Endothelial cell of umbilical vein (primary cell): ENCODE data around the gene CAMSAP1. TPM values are rescaled to one million over a fixed set of nuclear protein-coding genes. Genes with fewer than 3 reads are reported as not detected.

Source experiments
- BruUV-seq: library from RNA; stranded (reverse); fragments of 400-500 nt; replicated peaks from 2 replicates; lab custom pipeline; 2021; lab: Mats Ljungman, UMichigan
- CTCF ChIA-PET: fragments of 300-600, 350-600 bp; sonication (Branson Sonifier 250); formaldehyde crosslinking; loops from one replicate; lab custom pipeline; 2021; ENCODE audit warnings: antibody characterized with exemption, inconsistent platforms; lab: Charles Lee
- POLR2A ChIA-PET: fragments of 300-600, 350-600 bp; sonication (Branson Sonifier 250); formaldehyde crosslinking; loops from one replicate; lab custom pipeline; 2021; ENCODE audit warnings: antibody characterized with exemption, inconsistent platforms; lab: Charles Lee
- DNase-seq: peaks from one replicate; pipeline ENCODE4 v3.0.0-alpha.2; 2011; ENCODE audit warnings: low read depth, low spot score
- FAIRE-seq: peaks from 2 replicates; lab custom pipeline; 2011; peaks lifted over from hg19 to GRCh38; lab: Jason Lieb, UNC
- H2AFZ ChIP-seq: 2 replicates; pipeline ENCODE4 v1.6.0; 2012; ENCODE audit warnings: low read depth, low read length, control low read depth, inconsistent platforms
- H3K27ac ChIP-seq: 2 replicates; pipeline ENCODE4 v1.5.1; 2011; ENCODE audit warnings: low read depth, mild to moderate bottlenecking, control low read depth, low read length, moderate library complexity; ENCODE audit not compliant: insufficient read depth
- H3K27me3 ChIP-seq, 2 experiments: 2 replicates each; pipeline versions ENCODE4 v1.6.0 to v1.6.1; 2011; ENCODE audit warnings: low read length in 2 of 2, mixed read lengths in 1 of 2; ENCODE audit not compliant: control insufficient read depth in 2 of 2, insufficient read depth in 2 of 2
- H3K36me3 ChIP-seq, 2 experiments: 2 replicates in 1 of 2; 3 replicates in 1 of 2; pipeline ENCODE4 v1.5.1; 2011; ENCODE audit warnings: low read length in 2 of 2, mild to moderate bottlenecking in 1 of 2, moderate library complexity in 1 of 2; ENCODE audit not compliant: control insufficient read depth in 2 of 2, insufficient read depth in 2 of 2; ENCODE audit errors: extremely low read depth in 1 of 2
- H3K4me1 ChIP-seq: 3 replicates; pipeline ENCODE4 v1.5.1; 2011; ENCODE audit warnings: mild to moderate bottlenecking, low read length; ENCODE audit not compliant: control insufficient read depth, insufficient read depth; ENCODE audit errors: extremely low read depth
- H3K4me2 ChIP-seq: 2 replicates; pipeline ENCODE4 v1.6.1; 2011; ENCODE audit warnings: low read length, control low read depth, mixed read lengths; ENCODE audit not compliant: insufficient read depth
- H3K4me3 ChIP-seq, 3 experiments: fragments of 200-600 bp in 1 of 3; sonication (generic), shearing (Covaris generic) in 1 of 3; replicated peaks in 1 of 3; 2 replicates each; pipeline ENCODE4 v1.5.1; 2011 to 2016; ENCODE audit warnings: control low read depth in 3 of 3, low read length in 3 of 3, mild to moderate bottlenecking in 2 of 3, inconsistent platforms in 1 of 3, low read depth in 1 of 3, moderate library complexity in 1 of 3; ENCODE audit not compliant: insufficient read depth in 1 of 3
- H3K79me2 ChIP-seq: 2 replicates; pipeline ENCODE4 v1.6.0; 2012; ENCODE audit warnings: low read length, inconsistent platforms; ENCODE audit not compliant: control insufficient read depth, insufficient read depth
- H3K9ac ChIP-seq: replicated peaks from 2 replicates; pipeline ENCODE3; 2011; ENCODE audit warnings: low read length, control low read depth; ENCODE audit not compliant: insufficient read depth; ENCODE audit errors: extremely low read depth
- H3K9me1 ChIP-seq: replicated peaks from 3 replicates; pipeline ENCODE4 v1.6.0; 2011; ENCODE audit warnings: mild to moderate bottlenecking, low read length; ENCODE audit not compliant: control insufficient read depth, insufficient read depth; ENCODE audit errors: extremely low read depth
- H3K9me3 ChIP-seq: replicated peaks from 2 replicates; pipeline ENCODE4 v1.5.1; 2012; ENCODE audit warnings: low read length, inconsistent platforms; ENCODE audit not compliant: control insufficient read depth, insufficient read depth
- H4K20me1 ChIP-seq: replicated peaks from 2 replicates; pipeline ENCODE3; 2011; ENCODE audit warnings: mild to moderate bottlenecking, low read length; ENCODE audit not compliant: control insufficient read depth, insufficient read depth; ENCODE audit errors: extremely low read depth
- EZH2 ChIP-seq: IDR thresholded peaks from 2 replicates; pipeline ENCODE4 v1.6.1; 2012; ENCODE audit warnings: borderline replicate concordance, low read depth, mild to moderate bottlenecking, moderate library complexity, low read length, inconsistent platforms; ENCODE audit not compliant: severe bottlenecking
- FOS ChIP-seq: IDR thresholded peaks from 2 replicates; pipeline ENCODE4 v1.6.1; 2011; ENCODE audit warnings: mild to moderate bottlenecking, low read length, moderate library complexity, borderline replicate concordance; ENCODE audit not compliant: insufficient read depth
- GATA2 ChIP-seq: IDR thresholded peaks from 2 replicates; pipeline ENCODE4 v1.7.0; 2011; ENCODE audit warnings: low read depth, mild to moderate bottlenecking, moderate library complexity, mixed read lengths, low read length; ENCODE audit not compliant: insufficient read length, insufficient read depth
- JUN ChIP-seq: IDR thresholded peaks from 2 replicates; pipeline ENCODE4 v1.6.1; 2011; ENCODE audit warnings: borderline replicate concordance, low read depth; ENCODE audit not compliant: insufficient read length, insufficient read depth
- MYC ChIP-seq: IDR thresholded peaks from one replicate; pipeline ENCODE4 v1.6.1; 2011; ENCODE audit warnings: mild to moderate bottlenecking, low read depth, low read length
- POLR2A ChIP-seq: IDR thresholded peaks from 2 replicates; pipeline ENCODE4 v1.6.1; 2012; ENCODE audit warnings: low read depth, mild to moderate bottlenecking, control low read depth, low read length
- POLR2AphosphoS5 ChIP-seq: IDR thresholded peaks from 2 replicates; pipeline ENCODE4 v1.6.1; 2012; ENCODE audit warnings: low read depth, mild to moderate bottlenecking, control low read depth, low read length, moderate library complexity; ENCODE audit not compliant: insufficient read depth
- dilution Hi-C: fragments of 300-500 bp; cut with MboI; formaldehyde crosslinking; loops from one replicate; pipeline ENCODE4 v1.15.0; 2019; ENCODE audit warnings: low sequenced_read_pairs; ENCODE audit not compliant: extremely low pct_ligation_motif_present
- intact Hi-C: fragments of 100-400 bp; cut with micrococcal nuclease; formaldehyde crosslinking; loops from one replicate; pipeline ENCODE4 v1.10.0; 2022
- polyA plus RNA-seq, 4 experiments: library from polyadenylated mRNA; depleted of rRNA in 3 of 4; stranded (reverse) in 3 of 4; unstranded in 1 of 4; fragments of >200 nt; gene quantifications; 2 replicates each; pipeline versions ENCODE4 v1.2.1 to v1.2.3, GENCODE V29; 2011 to 2012; ENCODE audit warnings: missing spikeins in 1 of 4
- total RNA-seq: library from RNA; stranded (reverse); gene quantifications from 2 replicates; pipeline ENCODE4 v1.2.3, GENCODE V29; 2021
- TF ChIP-seq, protein P1 (sequence below): IDR thresholded peaks from 2 replicates; pipeline ENCODE4 v1.6.1; 2011; ENCODE audit not compliant: insufficient read depth, insufficient read length
- TF ChIP-seq, protein P2 (sequence below), 2 donors: IDR thresholded peaks; 1 replicate in 1 of 2; 2 replicates in 1 of 2; pipeline ENCODE4 v1.5.1; 2011; ENCODE audit warnings: low read length in 2 of 2, mild to moderate bottlenecking in 2 of 2, moderate library complexity in 2 of 2, control low read depth in 1 of 2, inconsistent platforms in 1 of 2, low read depth in 1 of 2; ENCODE audit not compliant: insufficient read depth in 1 of 2; ENCODE audit errors: extremely low read depth in 1 of 2

CAMSAP1 gene
- total and polyA plus RNA-seq, 2 donors (not counting 3 experiments of a cell fraction or from before 2014, with no cell fraction given) = 8.1 to 25.5 TPM

DNA sequence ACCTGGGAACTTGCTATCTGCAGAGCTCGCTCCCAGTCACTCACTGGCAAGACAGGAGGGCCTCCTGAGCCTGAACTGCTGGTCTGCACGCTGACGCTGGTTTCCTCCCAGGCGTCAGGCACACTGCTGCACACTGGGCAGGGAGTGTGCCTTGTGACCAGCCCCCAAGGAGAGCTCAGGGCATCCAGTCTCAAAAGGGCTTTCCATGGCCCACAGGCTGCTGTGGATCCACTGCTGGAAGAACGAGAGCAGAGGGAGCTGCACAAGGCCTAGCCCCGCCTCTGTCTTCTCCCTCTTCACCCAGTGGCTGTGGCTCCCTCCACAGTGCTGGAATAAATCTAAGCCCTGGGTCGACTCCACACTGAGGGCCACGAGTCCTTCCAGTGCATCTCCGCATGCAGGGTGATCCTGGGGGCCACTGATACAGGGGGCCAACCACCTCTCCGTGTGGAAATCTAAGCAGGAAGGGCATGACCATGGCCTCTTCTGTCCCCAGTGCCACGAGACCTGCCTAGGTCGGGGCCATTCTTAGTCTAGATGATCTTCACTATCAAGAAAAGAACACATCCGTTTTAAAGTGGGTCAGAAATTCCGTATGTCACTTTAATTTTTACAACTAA lies 93.6 kb downstream of the CAMSAP1 start:
- H3K36me3 ChIP-seq = peaks cover 34 to 53% of the 10 kb centered on the region in 2 experiments
- dilution Hi-C loops = no loop called here
- H3K79me2 ChIP-seq = no peaks in the 10 kb centered on the region
- FAIRE-seq (no peak), DNase-seq (no peak)
- no peak overlapping the region for H2AFZ ChIP-seq
- BruUV-seq = no TSS peak
- ChIA-PET CTCF (no interaction called here), POLR2A (no interaction called here)
- H3K4me2 ChIP-seq = no peak overlapping the region
- no peaks in the 10 kb centered on the region for H3K9me3 ChIP-seq
- H3K4me1 ChIP-seq = no peaks in the 10 kb centered on the region
- TF ChIP-seq GATA2 = no peak
- TF ChIP-seq, protein P1, sequence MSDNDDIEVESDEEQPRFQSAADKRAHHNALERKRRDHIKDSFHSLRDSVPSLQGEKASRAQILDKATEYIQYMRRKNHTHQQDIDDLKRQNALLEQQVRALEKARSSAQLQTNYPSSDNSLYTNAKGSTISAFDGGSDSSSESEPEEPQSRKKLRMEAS = no peak
- no peak for TF ChIP-seq JUN
- no peak for TF ChIP-seq POLR2A
- TF ChIP-seq FOS = no peak
- no peak for TF ChIP-seq POLR2AphosphoS5
- no peak for TF ChIP-seq MYC
- TF ChIP-seq, protein P2, sequence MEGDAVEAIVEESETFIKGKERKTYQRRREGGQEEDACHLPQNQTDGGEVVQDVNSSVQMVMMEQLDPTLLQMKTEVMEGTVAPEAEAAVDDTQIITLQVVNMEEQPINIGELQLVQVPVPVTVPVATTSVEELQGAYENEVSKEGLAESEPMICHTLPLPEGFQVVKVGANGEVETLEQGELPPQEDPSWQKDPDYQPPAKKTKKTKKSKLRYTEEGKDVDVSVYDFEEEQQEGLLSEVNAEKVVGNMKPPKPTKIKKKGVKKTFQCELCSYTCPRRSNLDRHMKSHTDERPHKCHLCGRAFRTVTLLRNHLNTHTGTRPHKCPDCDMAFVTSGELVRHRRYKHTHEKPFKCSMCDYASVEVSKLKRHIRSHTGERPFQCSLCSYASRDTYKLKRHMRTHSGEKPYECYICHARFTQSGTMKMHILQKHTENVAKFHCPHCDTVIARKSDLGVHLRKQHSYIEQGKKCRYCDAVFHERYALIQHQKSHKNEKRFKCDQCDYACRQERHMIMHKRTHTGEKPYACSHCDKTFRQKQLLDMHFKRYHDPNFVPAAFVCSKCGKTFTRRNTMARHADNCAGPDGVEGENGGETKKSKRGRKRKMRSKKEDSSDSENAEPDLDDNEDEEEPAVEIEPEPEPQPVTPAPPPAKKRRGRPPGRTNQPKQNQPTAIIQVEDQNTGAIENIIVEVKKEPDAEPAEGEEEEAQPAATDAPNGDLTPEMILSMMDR (IDR thresholded peaks at IDR 0.05; ENCODE audit: extremely low read depth in 1 of 2, insufficient read depth in 1 of 2, low read depth in 1 of 2, low read length in 2 of 2) = no peak
- no peak for TF ChIP-seq EZH2
- H4K20me1 ChIP-seq = no peaks in the 10 kb centered on the region
- intact Hi-C loops = no loop called here
- no peaks in the 10 kb centered on the region for H3K27me3 ChIP-seq
- H3K4me3 ChIP-seq = no peak overlapping the region
- no peak overlapping the region for H3K27ac ChIP-seq
- H3K9ac ChIP-seq = no peak overlapping the region
- no peaks in the 10 kb centered on the region for H3K9me1 ChIP-seq
